Hepatocyte (in vitro differentiated cells): ENCODE measurements around the gene SETD3. TPM values are rescaled to one million over a fixed set of nuclear protein-coding genes. Genes with fewer than 3 reads are reported as not detected.

Source experiments
- DNase-seq: peaks from one replicate; pipeline ENCODE4 v3.0.0-alpha.2; 2016; ENCODE audit warnings: low spot score
- H2AFZ ChIP-seq: fragments of 200-600 bp; sonication (generic); 2 replicates; pipeline ENCODE4 v1.6.0; 2016; ENCODE audit warnings: antibody characterized with exemption, mild to moderate bottlenecking
- H3K27ac ChIP-seq: fragments of 200-600 bp; sonication (generic); 2 replicates; pipeline ENCODE4 v1.5.1; 2016; ENCODE audit warnings: mild to moderate bottlenecking
- H3K27me3 ChIP-seq: fragments of 200-600 bp; sonication (generic); 2 replicates; pipeline ENCODE4 v1.6.1; 2016
- H3K36me3 ChIP-seq: fragments of 200-600 bp; sonication (generic); replicated peaks from 2 replicates; pipeline ENCODE4 v1.5.1; 2016; ENCODE audit warnings: low read depth; ENCODE audit not compliant: insufficient read depth
- H3K4me1 ChIP-seq: fragments of 200-600 bp; sonication (generic); 2 replicates; pipeline ENCODE4 v1.5.1; 2016; ENCODE audit warnings: mild to moderate bottlenecking, moderate library complexity; ENCODE audit not compliant: insufficient read depth
- H3K4me2 ChIP-seq: fragments of 200-600 bp; sonication (generic); 2 replicates; pipeline ENCODE4 v1.6.0; 2016
- H3K4me3 ChIP-seq: fragments of 200-600 bp; sonication (generic); 2 replicates; pipeline ENCODE4 v1.5.1; 2016; ENCODE audit warnings: mild to moderate bottlenecking
- H3K79me2 ChIP-seq: fragments of 200-600 bp; sonication (generic); 2 replicates; pipeline ENCODE4 v1.6.0; 2017; ENCODE audit warnings: mild to moderate bottlenecking
- H3K9me2 ChIP-seq: fragments of 200-600 bp; sonication (generic); replicated peaks from 2 replicates; pipeline ENCODE4 v1.6.0; 2017; ENCODE audit warnings: mild to moderate bottlenecking; ENCODE audit not compliant: insufficient read depth
- H3K9me3 ChIP-seq: fragments of 200-600 bp; sonication (generic); 2 replicates; pipeline ENCODE4 v1.5.1; 2016; ENCODE audit warnings: low read depth, mild to moderate bottlenecking
- H4K20me1 ChIP-seq: fragments of 200-600 bp; sonication (generic); 2 replicates; pipeline ENCODE4 v1.6.0; 2016; ENCODE audit warnings: mild to moderate bottlenecking; ENCODE audit not compliant: insufficient read depth, poor library complexity, severe bottlenecking
- CTCF ChIP-seq: fragments of 200-600 bp; sonication (generic); IDR thresholded peaks from 2 replicates; pipeline ENCODE4 v1.5.1; 2016; ENCODE audit warnings: antibody characterized with exemption, mild to moderate bottlenecking; ENCODE audit not compliant: poor library complexity
- EZH2 ChIP-seq: fragments of 200-600 bp; sonication (generic); IDR thresholded peaks from 2 replicates; pipeline ENCODE4 v1.6.1; 2016; ENCODE audit warnings: antibody characterized with exemption, mild to moderate bottlenecking, borderline replicate concordance
- EZH2phosphoT487 ChIP-seq: fragments of 200-600 bp; sonication (generic); IDR thresholded peaks from one replicate; pipeline ENCODE4 v1.6.1; 2018; ENCODE audit warnings: antibody characterized with exemption, mild to moderate bottlenecking, low read depth, moderate library complexity; ENCODE audit not compliant: unreplicated experiment, severe bottlenecking
- WGBS: methylation state at CpG from one replicate; pipeline ENCODE4 v1.1.6; 2016; ENCODE audit warnings: low lambda C conversion rate; ENCODE audit errors: missing lambda C conversion rate; 5-methylcytosine and 5-hydroxymethylcytosine counted together
- polyA plus RNA-seq: library from polyadenylated mRNA; unstranded; fragments of >200 nt; fragmentation: Nextera tagmentation; extraction: Ambion mirVana; gene quantifications from 2 replicates; pipeline ENCODE4 v1.2.1, GENCODE V29; 2016
- total RNA-seq: library from RNA; depleted of rRNA; stranded (reverse); fragments of >200 nt; gene quantifications from 2 replicates; pipeline ENCODE4 v1.2.3, GENCODE V29; 2014

SETD3 gene
- total and polyA plus RNA-seq, 2 experiments from 2014 or later, result 43.6 to 60.2 TPM

GRCh38 chr14:99357151-99357915 is 123.3 kb downstream of the SETD3 start:
- Histone ChIP-seq H3K4me3 (no peak overlapping the region), H4K20me1 (no peaks in the 10 kb centered on the region), H3K79me2 (no peaks in the 10 kb centered on the region), H3K27me3 (no peaks in the 10 kb centered on the region), H3K9me2 (no peaks in the 10 kb centered on the region), H3K36me3 (no peaks in the 10 kb centered on the region), H3K4me1 (no peaks in the 10 kb centered on the region), H3K9me3 (no peaks in the 10 kb centered on the region), H2AFZ (no peak overlapping the region), H3K27ac (no peak overlapping the region), H3K4me2 (no peak overlapping the region)
- DNase-seq, result no peak
- TF ChIP-seq CTCF (no peak), EZH2 (no peak), EZH2phosphoT487 (no peak)
- WGBS, result 86% methylated on average over 14 of the region's 15 CpGs

GRCh38 chr14:99356031-99356608 is 124.5 kb downstream of the SETD3 start:
- no peaks in the 10 kb centered on the region for H3K79me2 ChIP-seq
- TF ChIP-seq EZH2phosphoT487 (no peak), EZH2 (no peak), CTCF (no peak)
- H3K9me3 ChIP-seq, result no peaks in the 10 kb centered on the region
- no peaks in the 10 kb centered on the region for H4K20me1 ChIP-seq
- no peaks in the 10 kb centered on the region for H3K36me3 ChIP-seq
- H3K4me3 ChIP-seq, result no peak overlapping the region
- no peaks in the 10 kb centered on the region for H3K4me1 ChIP-seq
- H3K4me2 ChIP-seq, result no peak overlapping the region
- no peaks in the 10 kb centered on the region for H3K9me2 ChIP-seq
- H3K27me3 ChIP-seq, result no peaks in the 10 kb centered on the region
- H3K27ac ChIP-seq, result no peak overlapping the region
- no peak for DNase-seq
- no peak overlapping the region for H2AFZ ChIP-seq
- WGBS, result 96% methylated on average over 15 of the region's 15 CpGs

- Histone ChIP-seq H3K9me3 (no peaks in the 10 kb centered on the region), H4K20me1 (no peaks in the 10 kb centered on the region), H3K27ac (no peak overlapping the region), H3K9me2 (no peaks in the 10 kb centered on the region), H3K79me2 (no peaks in the 10 kb centered on the region), H3K27me3 (no peaks in the 10 kb centered on the region), H3K4me1 (no peaks in the 10 kb centered on the region), H3K4me3 (no peak overlapping the region), H3K36me3 (no peaks in the 10 kb centered on the region), H3K4me2 (no peak overlapping the region), H2AFZ (no peak overlapping the region)
- WGBS, result 93% methylated on average over 7 of the region's 7 CpGs
- no peak for TF ChIP-seq EZH2
- TF ChIP-seq CTCF, result no peak
- DNase-seq, result no peak
Observed at GRCh38 chr14:99354166-99354875, 126.3 kb downstream of the SETD3 start.
